HUES64 (cell line): ENCODE data around the gene DMBX1.
A peak's percentile ranks its signal among the peaks of the same experiment; 100 is the strongest.

ENCODE experiments used
- H3K27ac ChIP-seq: 2 replicates; pipeline ENCODE4 v1.7.0; 2013; ENCODE audit warnings: low read depth, low read length, inconsistent platforms
- H3K27me3 ChIP-seq: 2 replicates; pipeline ENCODE4 v1.6.1; 2013; ENCODE audit warnings: mild to moderate bottlenecking, low read length; ENCODE audit not compliant: insufficient read depth
- H3K36me3 ChIP-seq: 2 replicates; pipeline ENCODE4 v1.6.1; 2013; ENCODE audit warnings: mild to moderate bottlenecking, low read length; ENCODE audit not compliant: insufficient read depth
- H3K4me1 ChIP-seq: 2 replicates; pipeline ENCODE4 v1.6.1; 2013; ENCODE audit warnings: mild to moderate bottlenecking, low read length, moderate library complexity; ENCODE audit not compliant: insufficient read depth
- H3K4me3 ChIP-seq: 2 replicates; pipeline ENCODE4 v1.5.1; 2013; ENCODE audit warnings: mild to moderate bottlenecking, low read length, moderate library complexity
- H3K9ac ChIP-seq: 2 replicates; pipeline ENCODE4 v1.6.1; 2013; ENCODE audit warnings: mild to moderate bottlenecking, low read depth, low read length
- H3K9me3 ChIP-seq: 2 replicates; pipeline ENCODE4 v1.6.1; 2013; ENCODE audit warnings: low read depth, low read length; ENCODE audit not compliant: insufficient read depth
- WGBS: fragments of 150-250, 120-280 bp; methylation state at CpG from one replicate; pipeline ENCODE4 v1.1.7; 2013; ENCODE audit warnings: missing lambda C conversion rate; 5-methylcytosine and 5-hydroxymethylcytosine counted together

DMBX1 gene

GRCh38 chr1:46450160-46450517, 39.5 kb upstream of the DMBX1 start:
- H3K4me3 ChIP-seq = no peak overlapping the region
- H3K27me3 ChIP-seq = peaks cover 100% of the 10 kb centered on the region
- H3K36me3 ChIP-seq = no peaks in the 10 kb centered on the region
- H3K9ac ChIP-seq = no peak overlapping the region
- 86% methylated on average over 1 of the region's 1 CpG for WGBS
- peaks cover 14% of the 10 kb centered on the region for H3K4me1 ChIP-seq
- no peaks in the 10 kb centered on the region for H3K9me3 ChIP-seq
- H3K27ac ChIP-seq = no peak overlapping the region

DNA sequence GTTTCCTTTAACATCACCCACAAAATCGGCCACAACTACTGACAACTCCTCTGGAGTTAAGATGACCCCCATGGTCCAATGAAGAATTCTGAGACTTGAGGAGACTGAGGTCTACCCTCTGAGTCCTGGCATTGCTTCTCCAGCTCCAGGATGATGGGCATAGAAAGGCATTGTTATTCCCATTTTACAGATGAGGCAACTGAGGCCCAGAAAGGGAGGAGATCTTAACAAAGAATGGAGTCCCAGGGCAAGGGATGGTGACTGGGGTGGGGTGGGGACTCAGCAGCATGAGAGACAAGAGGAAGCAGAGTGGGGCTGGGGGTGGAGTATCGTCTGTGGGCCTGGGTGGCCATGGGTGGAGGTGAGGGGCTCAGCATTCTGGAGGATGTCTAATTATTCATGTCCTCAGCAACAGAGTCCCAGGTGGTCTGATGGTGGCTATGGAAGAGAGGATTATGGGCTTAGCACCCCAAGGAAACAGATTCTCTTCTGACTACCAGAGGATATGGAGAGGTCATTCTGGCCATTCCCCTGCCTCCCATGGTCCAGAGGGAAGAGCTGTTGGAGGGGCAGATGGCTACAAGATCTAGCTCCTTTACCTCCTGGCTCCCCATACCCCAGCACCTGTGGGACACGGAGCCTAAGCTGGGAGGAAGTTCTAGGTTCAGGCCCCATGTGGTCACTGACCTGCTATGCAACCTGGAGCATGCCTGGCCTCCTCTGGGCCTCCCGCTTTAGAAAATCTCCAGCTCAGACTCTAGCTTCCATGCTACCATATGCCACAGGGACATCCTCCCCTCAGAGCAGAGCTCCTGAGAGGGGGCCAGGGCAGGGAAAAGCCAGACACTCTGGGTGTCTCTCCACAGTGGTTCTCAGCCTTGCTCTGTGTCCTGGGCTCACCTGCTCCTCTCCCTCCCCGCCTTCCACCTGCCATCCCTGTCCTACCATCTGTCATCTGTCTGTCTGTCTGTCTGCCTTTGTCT, 37.4 kb upstream of the DMBX1 start:
- peaks cover 98% of the 10 kb centered on the region for H3K27me3 ChIP-seq
- peak overlapping the region; percentile 10; the same call in 1 of the 2 replicates for H3K4me3 ChIP-seq
- 81% methylated on average over 5 of the region's 5 CpGs for WGBS

GRCh38 chr1:46452931-46453325, 36.7 kb upstream of the DMBX1 start:
- peaks cover 98% of the 10 kb centered on the region for H3K27me3 ChIP-seq
- H3K9ac ChIP-seq = no peak overlapping the region
- WGBS = 34% methylated on average over 15 of the region's 15 CpGs

More for the DNA sequence above, 37.4 kb upstream of the DMBX1 start:
- no peaks in the 10 kb centered on the region for H3K36me3 ChIP-seq
- no peak overlapping the region for H3K27ac ChIP-seq
- no peaks in the 10 kb centered on the region for H3K9me3 ChIP-seq
- H3K9ac ChIP-seq = no peak overlapping the region
- H3K4me1 ChIP-seq = peaks cover 10% of the 10 kb centered on the region

GRCh38 chr1:46453449-46453848, 36.2 kb upstream of the DMBX1 start:
- no peak overlapping the region for H3K4me3 ChIP-seq
- no peaks in the 10 kb centered on the region for H3K36me3 ChIP-seq
- H3K4me1 ChIP-seq = peaks cover 9% of the 10 kb centered on the region; the same call in 1 of the 2 replicates
- H3K27ac ChIP-seq = no peak overlapping the region
- H3K9ac ChIP-seq = no peak overlapping the region
- H3K9me3 ChIP-seq = no peaks in the 10 kb centered on the region
- 77% methylated on average over 4 of the region's 4 CpGs for WGBS
- peaks cover 98% of the 10 kb centered on the region for H3K27me3 ChIP-seq

More at GRCh38 chr1:46452931-46453325, 36.7 kb upstream of the DMBX1 start:
- Histone ChIP-seq H3K4me1 (peaks cover 9% of the 10 kb centered on the region), H3K36me3 (no peaks in the 10 kb centered on the region), H3K4me3 (peak overlapping the region; percentile 10; the same call in 1 of the 2 replicates), H3K27ac (no peak overlapping the region), H3K9me3 (no peaks in the 10 kb centered on the region)

GRCh38 chr1:46455951-46456350, 33.7 kb upstream of the DMBX1 start:
- H3K27ac ChIP-seq = no peak overlapping the region
- H3K4me1 ChIP-seq = peaks cover 9% of the 10 kb centered on the region
- peaks cover 98% of the 10 kb centered on the region for H3K27me3 ChIP-seq
- no peak overlapping the region for H3K4me3 ChIP-seq
- no peaks in the 10 kb centered on the region for H3K9me3 ChIP-seq
- no peaks in the 10 kb centered on the region for H3K36me3 ChIP-seq
- WGBS = 94% methylated on average over 26 of the region's 27 CpGs
- no peak overlapping the region for H3K9ac ChIP-seq

GRCh38 chr1:46456411-46456963, 33.1 kb upstream of the DMBX1 start:
- 92% methylated on average over 5 of the region's 5 CpGs for WGBS
- no peaks in the 10 kb centered on the region for H3K9me3 ChIP-seq
- H3K27ac ChIP-seq = no peak overlapping the region
- H3K27me3 ChIP-seq = peaks cover 98% of the 10 kb centered on the region
- no peak overlapping the region for H3K4me3 ChIP-seq
- H3K4me1 ChIP-seq = peaks cover 14% of the 10 kb centered on the region
- no peak overlapping the region for H3K9ac ChIP-seq
- no peaks in the 10 kb centered on the region for H3K36me3 ChIP-seq

GRCh38 chr1:46457178-46457577, 32.5 kb upstream of the DMBX1 start:
- no peaks in the 10 kb centered on the region for H3K36me3 ChIP-seq
- H3K27me3 ChIP-seq = peaks cover 98% of the 10 kb centered on the region
- WGBS = 87% methylated on average over 6 of the region's 6 CpGs
- H3K4me3 ChIP-seq = no peak overlapping the region
- H3K9ac ChIP-seq = no peak overlapping the region
- no peaks in the 10 kb centered on the region for H3K9me3 ChIP-seq
- H3K4me1 ChIP-seq = peaks cover 20% of the 10 kb centered on the region
- no peak overlapping the region for H3K27ac ChIP-seq

DNA sequence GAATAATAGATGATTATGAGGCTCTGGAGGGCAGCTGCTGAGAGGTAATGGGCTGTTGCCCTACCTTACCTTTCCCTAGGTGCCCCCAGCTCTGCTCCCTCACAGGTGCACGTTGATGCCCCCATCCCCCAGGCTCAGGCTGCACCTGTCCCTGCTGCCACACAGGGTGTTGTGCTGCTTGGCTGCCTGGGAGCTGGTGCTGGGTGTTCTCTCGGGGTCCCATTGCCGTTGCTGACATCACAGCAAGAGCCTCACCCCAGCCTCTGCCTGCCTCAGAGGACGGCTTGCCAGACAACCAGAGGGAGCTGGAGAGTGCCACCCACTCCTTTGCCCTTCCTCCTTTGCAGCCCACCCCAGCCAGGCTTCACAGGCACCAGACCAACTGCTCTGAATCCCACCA, 31.4 kb upstream of the DMBX1 start:
- 82% methylated on average over 4 of the region's 4 CpGs for WGBS
- H3K27me3 ChIP-seq = peaks cover 98% of the 10 kb centered on the region

GRCh38 chr1:46458846-46459245, 30.8 kb upstream of the DMBX1 start:
- H3K27ac ChIP-seq = no peak overlapping the region
- peaks cover 18% of the 10 kb centered on the region for H3K4me1 ChIP-seq
- H3K9ac ChIP-seq = no peak overlapping the region
- peaks cover 98% of the 10 kb centered on the region for H3K27me3 ChIP-seq
- WGBS = 78% methylated on average over 7 of the region's 7 CpGs
- H3K4me3 ChIP-seq = no peak overlapping the region
- H3K36me3 ChIP-seq = no peaks in the 10 kb centered on the region
- no peaks in the 10 kb centered on the region for H3K9me3 ChIP-seq

More for the DNA sequence above, 31.4 kb upstream of the DMBX1 start:
- Histone ChIP-seq H3K27ac (no peak overlapping the region), H3K9ac (no peak overlapping the region), H3K36me3 (no peaks in the 10 kb centered on the region), H3K9me3 (no peaks in the 10 kb centered on the region), H3K4me1 (peaks cover 18% of the 10 kb centered on the region), H3K4me3 (no peak overlapping the region)

GRCh38 chr1:46459315-46459714, 30.3 kb upstream of the DMBX1 start:
- peaks cover 98% of the 10 kb centered on the region for H3K27me3 ChIP-seq
- no peak overlapping the region for H3K27ac ChIP-seq
- no peaks in the 10 kb centered on the region for H3K36me3 ChIP-seq
- no peak overlapping the region for H3K4me3 ChIP-seq
- WGBS = 91% methylated on average over 8 of the region's 8 CpGs
- no peak overlapping the region for H3K9ac ChIP-seq
- H3K4me1 ChIP-seq = peaks cover 22% of the 10 kb centered on the region
- H3K9me3 ChIP-seq = no peaks in the 10 kb centered on the region

GRCh38 chr1:46461017-46461808, 28.4 kb upstream of the DMBX1 start:
- Histone ChIP-seq H3K9me3 (no peaks in the 10 kb centered on the region), H3K36me3 (no peaks in the 10 kb centered on the region), H3K4me1 (peaks cover 33% of the 10 kb centered on the region), H3K27ac (no peak overlapping the region), H3K9ac (no peak overlapping the region), H3K4me3 (no peak overlapping the region), H3K27me3 (peaks cover 100% of the 10 kb centered on the region)
- WGBS = 71% methylated on average over 11 of the region's 11 CpGs
